Measurements from ENCODE around the gene KLHL29.

Gene KLHL29

GRCh38 chr2:23757686-23758433 is 372.9 kb downstream of the KLHL29 start:
- Mint-ChIP-seq H3K36me3 (ENCODE audit: insufficient read depth) (peaks cover 33% of the 10 kb centered on the region), H3K4me1 (ENCODE audit: low read depth in 2 of 2) (peaks cover 0 to 9% of the 10 kb centered on the region in 2 donors), H3K27me3 (no peaks in the 10 kb centered on the region), H3K4me3 (no peak overlapping the region), H3K27ac (peak overlapping the region in 1 of 2 donors; percentile 9), H3K9me3 (no peaks in the 10 kb centered on the region)
- ATAC-seq (replicated peaks) (no peak), DNase-seq (no peak)
